GM12878 (cell line): Measurements from ENCODE around the gene IFNGR2. TPM values are rescaled to one million over a fixed set of nuclear protein-coding genes. Genes with fewer than 3 reads are reported as not detected.
A peak's percentile ranks its signal among the peaks of the same experiment; 100 is the strongest.

ENCODE experiments used
- ATAC-seq: fragments of 200-7000 bp; cut with Tn5 transposase; 3 replicates; pipeline ENCODE4 v1.9.1; 2020; ENCODE audit warnings: mild to moderate bottlenecking, moderate library complexity
- BruUV-seq: library from RNA; stranded (reverse); fragments of 400-500 nt; replicated peaks from 2 replicates; lab custom pipeline; 2021; lab: Mats Ljungman, UMichigan
- CTCF ChIA-PET: fragments of 300-600 bp; sonication (Branson Sonifier 250); formaldehyde crosslinking; extraction: SDS; loops from one replicate; lab custom pipeline; 2021; ENCODE audit warnings: inconsistent platforms; lab: Yijun Ruan, JAX
- POLR2A ChIA-PET: fragments of 350-600 bp; formaldehyde crosslinking; extraction: SDS; loops from one replicate; lab custom pipeline; 2021; ENCODE audit warnings: inconsistent platforms; lab: Charles Lee
- RAD21 ChIA-PET: fragments of 300-600 bp; sonication (Branson Sonifier 250); formaldehyde crosslinking; loops from one replicate; lab custom pipeline; 2023; ENCODE audit warnings: antibody characterized with exemption; ENCODE audit not compliant: unreplicated experiment; lab: Charles Lee
- SMC1A ChIA-PET: fragments of 300-600 bp; sonication (Branson Sonifier 250); formaldehyde crosslinking; loops from one replicate; lab custom pipeline; 2023; ENCODE audit not compliant: unreplicated experiment, uncharacterized antibody; lab: Charles Lee
- DNase-seq: peaks from one replicate; pipeline ENCODE4 v3.0.0-alpha.2; 2011; ENCODE audit warnings: low read depth, low spot score
- FAIRE-seq: peaks from 3 replicates; lab custom pipeline; 2011; peaks lifted over from hg19 to GRCh38; lab: Jason Lieb, UNC
- H2AFZ ChIP-seq: 2 replicates; pipeline ENCODE4 v1.6.0; 2011; ENCODE audit warnings: low read depth, low read length, control low read depth; ENCODE audit not compliant: control insufficient read depth
- H3K27ac ChIP-seq: 2 replicates; pipeline ENCODE4 v1.5.1; 2011; ENCODE audit warnings: control low read depth; ENCODE audit not compliant: control insufficient read depth, insufficient read depth
- H3K27me3 ChIP-seq, 2 experiments: replicated peaks in 1 of 2; 2 replicates each; pipeline versions ENCODE4 v1.6.0 to v1.6.1; 2011; ENCODE audit warnings: low read length in 1 of 2; ENCODE audit not compliant: control insufficient read depth in 2 of 2, insufficient read depth in 2 of 2
- H3K36me3 ChIP-seq, 2 experiments: 2 replicates each; pipeline ENCODE4 v1.5.1; 2011; ENCODE audit warnings: low read length in 1 of 2; ENCODE audit not compliant: control insufficient read depth in 2 of 2, insufficient read depth in 2 of 2
- H3K4me1 ChIP-seq: 2 replicates; pipeline ENCODE4 v1.6.1; 2011; ENCODE audit warnings: mild to moderate bottlenecking, low read length, moderate library complexity, mixed read lengths; ENCODE audit not compliant: control insufficient read depth, insufficient read depth
- H3K4me2 ChIP-seq: 2 replicates; pipeline ENCODE4 v1.6.0; 2011; ENCODE audit warnings: control low read depth; ENCODE audit not compliant: control insufficient read depth, insufficient read depth
- H3K4me3 ChIP-seq: fragments of 200-600 bp; sonication (generic); 2 replicates; pipeline ENCODE4 v1.5.1; 2016
- H3K79me2 ChIP-seq: 2 replicates; pipeline ENCODE4 v1.6.0; 2011; ENCODE audit warnings: low read length; ENCODE audit not compliant: control insufficient read depth, insufficient read depth
- H3K9ac ChIP-seq: 2 replicates; pipeline ENCODE4 v1.8.0; 2011; ENCODE audit warnings: low read length, control low read depth, mixed read lengths; ENCODE audit not compliant: control insufficient read depth, insufficient read depth
- H3K9me3 ChIP-seq: replicated peaks from 3 replicates; pipeline ENCODE4 v1.5.1; 2011; ENCODE audit warnings: mild to moderate bottlenecking, low read length; ENCODE audit not compliant: control insufficient read depth, insufficient read depth
- H4K20me1 ChIP-seq: 2 replicates; pipeline ENCODE4 v1.6.0; 2011; ENCODE audit not compliant: control insufficient read depth, insufficient read depth
- CBFB ChIP-seq: IDR thresholded peaks from 2 replicates; pipeline ENCODE4 v1.6.1; 2016; ENCODE audit warnings: antibody characterized with exemption, low read depth
- HDAC2 ChIP-seq: fragments of 200-600 bp; sonication (generic); IDR thresholded peaks from 2 replicates; pipeline ENCODE4 v1.6.1; 2017
- MAX ChIP-seq: IDR thresholded peaks from 2 replicates; pipeline ENCODE4 v1.6.1; 2012; ENCODE audit warnings: low read depth, low read length, improper control_type of control experiment
- PML ChIP-seq: IDR thresholded peaks from 2 replicates; pipeline ENCODE4 v1.6.1; 2012; ENCODE audit warnings: low read length, inconsistent platforms
- POLR2A ChIP-seq: IDR thresholded peaks from 2 replicates; pipeline ENCODE4 v1.6.1; 2011; ENCODE audit warnings: low read depth, mild to moderate bottlenecking, low read length
- POLR2AphosphoS2 ChIP-seq: IDR thresholded peaks from 2 replicates; pipeline ENCODE4 v1.6.1; 2011; ENCODE audit warnings: low read depth, mild to moderate bottlenecking, low read length, improper control_type of control experiment, moderate library complexity
- POLR2AphosphoS5 ChIP-seq: IDR thresholded peaks from 2 replicates; pipeline ENCODE4 v1.6.1; 2011; ENCODE audit warnings: mild to moderate bottlenecking, low read length, inconsistent platforms
- POU2F2 ChIP-seq: IDR thresholded peaks from 3 replicates; pipeline ENCODE4 v1.6.1; 2011; ENCODE audit warnings: low read depth, mild to moderate bottlenecking, low read length, borderline replicate concordance
- RAD51 ChIP-seq: fragments of 450-650 bp; IDR thresholded peaks from 2 replicates; pipeline ENCODE4 v1.6.1; 2016; ENCODE audit warnings: moderate library complexity, mild to moderate bottlenecking, inconsistent platforms
- RELA ChIP-seq: fragments of 450-650 bp; IDR thresholded peaks from 2 replicates; pipeline ENCODE4 v1.8.0; 2014; ENCODE audit warnings: borderline replicate concordance; ENCODE audit not compliant: partially characterized antibody
- SMAD5 ChIP-seq: IDR thresholded peaks from 2 replicates; pipeline ENCODE4 v1.6.1; 2016; ENCODE audit warnings: antibody characterized with exemption, low read depth
- SPI1 ChIP-seq: IDR thresholded peaks from 2 replicates; pipeline ENCODE4 v1.6.1; 2011; ENCODE audit warnings: low read depth, mild to moderate bottlenecking, low read length, moderate library complexity, borderline replicate concordance; ENCODE audit not compliant: insufficient read depth
- TAF1 ChIP-seq: IDR thresholded peaks from 2 replicates; pipeline ENCODE4 v1.6.1; 2011; ENCODE audit warnings: mild to moderate bottlenecking, low read depth, low read length, borderline replicate concordance
- TCF3 ChIP-seq: IDR thresholded peaks from 2 replicates; pipeline ENCODE4 v1.6.1; 2012; ENCODE audit warnings: low read depth, mild to moderate bottlenecking, low read length, borderline replicate concordance; ENCODE audit not compliant: insufficient read depth
- ZNF274 ChIP-seq: IDR thresholded peaks from one replicate; pipeline ENCODE4 v1.8.0; 2011; ENCODE audit not compliant: insufficient read length, insufficient read depth
- WGBS: methylation state at CpG from one replicate; pipeline ENCODE4 v1.1.6; 2016; ENCODE audit warnings: low lambda C conversion rate; ENCODE audit not compliant: insufficient replicate concordance, insufficient coverage; ENCODE audit errors: missing lambda C conversion rate; 5-methylcytosine and 5-hydroxymethylcytosine counted together
- in situ Hi-C: fragments of 300-500 bp; cut with MboI; formaldehyde crosslinking; loops from 9 replicates; pipeline ENCODE4 v1.14.3; 2018; ENCODE audit warnings: mixed read lengths
- intact Hi-C: fragments of 100-400 bp; cut with micrococcal nuclease; formaldehyde crosslinking; loops from one replicate; pipeline ENCODE4 v1.14.2; 2022; ENCODE audit not compliant: unreplicated experiment
- polyA plus RNA-seq, 11 experiments: library from polyadenylated mRNA; depleted of rRNA in 4 of 11; unstranded in 6 of 11; stranded (reverse) in 5 of 11; fragments of >200 nt; fragmentation: Nextera tagmentation in 4 of 11; fragmentation: Illumina TruSeq in 1 of 11; extraction: Ambion mirVana in 4 of 11; extraction: Trizol in 1 of 11; gene quantifications; 1 replicate in 1 of 11; 2 replicates in 10 of 11; pipeline versions ENCODE4 v1.2.1 to v1.2.3, GENCODE V29; 2011 to 2016; ENCODE audit warnings: inconsistent platforms in 2 of 11, missing spikeins in 2 of 11, low read depth in 1 of 11
- total RNA-seq, 4 experiments: library from RNA; depleted of rRNA in 3 of 4; stranded (reverse); fragments of >200 nt in 3 of 4; fragmentation: Illumina TruSeq in 1 of 4; extraction: Trizol in 1 of 4; gene quantifications; 2 replicates each; pipeline versions ENCODE4 v1.2.1 to v1.2.3, GENCODE V29; 2013 to 2021

The IFNGR2 gene
- total and polyA plus RNA-seq, 10 of the 15 experiments (the other 5 are each of a cell fraction or from before 2014, with no cell fraction given), result 23.6 to 98.8 (median 77.0) TPM

GRCh38 chr21:33360881-33361602 is 42.2 kb upstream of the IFNGR2 start (continued):
- peak; percentile 75 for TF ChIP-seq RELA

GRCh38 chr21:33362044-33362555 is 41.1 kb upstream of the IFNGR2 start:
- ChIA-PET SMC1A (interaction anchor here (0.7 to 6.2 kb wide), 30 partner anchors 9 to 244 kb away, joined by 3 to 133 read pairs (median 8); partner anchors contain the start of genes IFNAR1, IL10RB and TMEM50B), CTCF (interaction anchor here (0.6 to 7.6 kb wide), 38 partner anchors 9 to 650 kb away, joined by 3 to 182 read pairs (median 11); partner anchors contain the start of genes DNAJC28, IFNAR1 and IL10RB), RAD21 (interaction anchor here (0.7 to 4.4 kb wide), 33 partner anchors 12 to 244 kb away, joined by 3 to 128 read pairs (median 9); partner anchors contain the start of genes DONSON, IFNAR1 and TMEM50B), POLR2A (interaction anchor here (0.5 to 2.0 kb wide), 10 partner anchors 9 to 156 kb away, joined by 3 to 8 read pairs (median 4); partner anchors contain the start of gene IFNAR1)
- WGBS, result 5% methylated on average over 12 of the region's 12 CpGs
- Histone ChIP-seq H3K9ac (peak overlapping the region; percentile 50; the same call in 1 of the 2 replicates), H3K9me3 (peaks cover 8% of the 10 kb centered on the region), H3K4me3 (peak overlapping the region; percentile 29; the same call in 1 of the 2 replicates), H3K79me2 (no peaks in the 10 kb centered on the region), H3K36me3 (peaks cover 1 to 4% of the 10 kb centered on the region in 2 experiments; a peak in 3 of 4 replicates), H3K27me3 (no peaks in the 10 kb centered on the region), H3K4me2 (peak overlapping the region; percentile 73), H4K20me1 (no peaks in the 10 kb centered on the region), H2AFZ (peak overlapping the region; percentile 84), H3K4me1 (peaks cover 24% of the 10 kb centered on the region), H3K27ac (peak overlapping the region; percentile 62)
- TF ChIP-seq TCF3 (0 out of 2 replicates have a peak, but pooled peaks have one; percentile 39), MAX (no peak), PML (peak; percentile 8; the same call in 1 of the 2 replicates), POU2F2 (peak; percentile 50; the same call in 2 of the 3 replicates), CBFB (peak; percentile 40; the same call in 1 of the 2 replicates), POLR2AphosphoS2 (no peak; the same call in 1 of the 2 replicates), ZNF274 (no peak), SPI1 (0 out of 2 replicates have a peak, but pooled peaks have one; percentile 8), POLR2A (peak; percentile 86), RAD51 (no peak), TAF1 (peak; percentile 50; the same call in 1 of the 2 replicates), SMAD5 (peak; percentile 73; the same call in 1 of the 2 replicates), POLR2AphosphoS5 (peak; percentile 95), HDAC2 (no peak)
- FAIRE-seq (no peak), DNase-seq (no peak), ATAC-seq (no peak)
- BruUV-seq, result no TSS peak
- intact Hi-C loops (loop anchor here (5.0 kb wide), 2 partner anchors 45 to 95 kb away; partner anchors contain the start of gene IL10RB), in situ Hi-C loops (no loop called here)
